IMR-90 (cell line): ENCODE results near the gene C16orf89. TPM values are rescaled to one million over a fixed set of nuclear protein-coding genes. Genes with fewer than 3 reads are reported as not detected.

Experiments used
- ATAC-seq: fragments of 200-7000 bp; cut with Tn5 transposase; 2 replicates; pipeline ENCODE4 v1.9.1; 2020; ENCODE audit warnings: low read depth, mild to moderate bottlenecking, moderate library complexity
- BruUV-seq: library from RNA; stranded (reverse); fragments of 400-500 nt; replicated peaks from 2 replicates; lab custom pipeline; 2021; lab: Mats Ljungman, UMichigan
- CTCF ChIA-PET: fragments of 300-600 bp; formaldehyde crosslinking; extraction: SDS; loops from one replicate; lab custom pipeline; 2021; ENCODE audit warnings: antibody characterized with exemption; lab: Yijun Ruan, JAX
- POLR2A ChIA-PET: fragments of 300-600 bp; sonication (Branson Sonifier 250); formaldehyde crosslinking; loops from one replicate; lab custom pipeline; 2022; ENCODE audit warnings: antibody characterized with exemption; ENCODE audit not compliant: unreplicated experiment; lab: Charles Lee
- DNase-seq: peaks from one replicate; pipeline ENCODE4 v3.0.0; 2013
- H2AFZ ChIP-seq: replicated peaks from 2 replicates; pipeline ENCODE3; 2013; ENCODE audit warnings: low read length, mild to moderate bottlenecking; ENCODE audit not compliant: poor library complexity
- H2AK5ac ChIP-seq: 2 replicates; pipeline ENCODE4 v1.6.1; 2013; ENCODE audit warnings: low read depth, low read length, inconsistent platforms
- H2AK9ac ChIP-seq: replicated peaks from 2 replicates; pipeline ENCODE3; 2013; ENCODE audit warnings: mild to moderate bottlenecking, low read depth, low read length, moderate library complexity; ENCODE audit not compliant: poor library complexity
- H2BK120ac ChIP-seq: 2 replicates; pipeline ENCODE4 v1.6.1; 2013; ENCODE audit warnings: low read depth, low read length, inconsistent platforms
- H2BK15ac ChIP-seq: 3 replicates; pipeline ENCODE4 v1.6.1; 2013; ENCODE audit warnings: low read depth, low read length, inconsistent platforms
- H2BK20ac ChIP-seq: 2 replicates; pipeline ENCODE4 v1.6.1; 2013; ENCODE audit warnings: low read depth, mild to moderate bottlenecking, inconsistent platforms, low read length, moderate library complexity
- H2BK5ac ChIP-seq: 2 replicates; pipeline ENCODE4 v1.6.1; 2013; ENCODE audit warnings: mild to moderate bottlenecking, low read depth, low read length, inconsistent platforms; ENCODE audit not compliant: poor library complexity, severe bottlenecking
- H3K14ac ChIP-seq: replicated peaks from 2 replicates; pipeline ENCODE4 v1.6.1; 2013; ENCODE audit warnings: low read depth, low read length, inconsistent platforms
- H3K18ac ChIP-seq: 2 replicates; pipeline ENCODE4 v1.6.1; 2013; ENCODE audit warnings: low read depth, low read length, control low read depth
- H3K23ac ChIP-seq: 2 replicates; pipeline ENCODE4 v1.6.1; 2013; ENCODE audit warnings: low read depth, low read length, inconsistent platforms
- H3K27ac ChIP-seq: 2 replicates; pipeline ENCODE4 v1.5.1; 2013; ENCODE audit warnings: mild to moderate bottlenecking, control low read depth, low read length; ENCODE audit not compliant: insufficient read depth
- H3K27me3 ChIP-seq: 2 replicates; pipeline ENCODE4 v1.6.1; 2013; ENCODE audit warnings: low read length; ENCODE audit not compliant: control insufficient read depth, insufficient read depth
- H3K36me3 ChIP-seq: 2 replicates; pipeline ENCODE4 v1.6.1; 2013; ENCODE audit warnings: low read length, mixed read lengths; ENCODE audit not compliant: control insufficient read depth, insufficient read depth
- H3K4ac ChIP-seq: 2 replicates; pipeline ENCODE4 v1.6.1; 2013; ENCODE audit warnings: low read depth, low read length, inconsistent platforms
- H3K4me1 ChIP-seq: 2 replicates; pipeline ENCODE4 v1.6.1; 2013; ENCODE audit warnings: low read length, mixed read lengths; ENCODE audit not compliant: control insufficient read depth, insufficient read depth
- H3K4me2 ChIP-seq: 2 replicates; pipeline ENCODE4 v1.6.1; 2013; ENCODE audit warnings: low read depth, mild to moderate bottlenecking, control low read depth, low read length, moderate library complexity
- H3K4me3 ChIP-seq: 2 replicates; pipeline ENCODE4 v1.5.1; 2013; ENCODE audit warnings: low read depth, mild to moderate bottlenecking, control low read depth, low read length, moderate library complexity; ENCODE audit not compliant: insufficient read depth
- H3K56ac ChIP-seq: 2 replicates; pipeline ENCODE4 v1.6.1; 2013; ENCODE audit warnings: low read length, inconsistent platforms; ENCODE audit not compliant: insufficient read depth; ENCODE audit errors: extremely low read depth
- H3K79me1 ChIP-seq, 2 experiments: 2 replicates each; pipeline ENCODE4 v1.6.1; 2013; ENCODE audit warnings: low read length in 2 of 2, inconsistent platforms in 1 of 2, low read depth in 1 of 2
- H3K9ac ChIP-seq: 2 replicates; pipeline ENCODE4 v1.6.1; 2013; ENCODE audit warnings: low read depth, low read length, control low read depth
- H3K9me1 ChIP-seq: 2 replicates; pipeline ENCODE4 v1.6.1; 2013; ENCODE audit warnings: low read length, inconsistent platforms; ENCODE audit not compliant: insufficient read depth
- H3K9me3 ChIP-seq: 2 replicates; pipeline ENCODE4 v1.6.1; 2013; ENCODE audit warnings: low read length; ENCODE audit not compliant: control insufficient read depth, insufficient read depth
- H4K20me1 ChIP-seq: 2 replicates; pipeline ENCODE4 v1.6.1; 2013; ENCODE audit warnings: low read length, inconsistent platforms; ENCODE audit not compliant: insufficient read depth
- H4K5ac ChIP-seq: 2 replicates; pipeline ENCODE4 v1.6.1; 2013; ENCODE audit warnings: mild to moderate bottlenecking, low read depth, low read length, control low read depth
- H4K8ac ChIP-seq, 2 experiments: 2 replicates each; pipeline ENCODE4 v1.6.1; 2013; ENCODE audit warnings: low read depth in 2 of 2, low read length in 2 of 2, control low read depth in 1 of 2, inconsistent platforms in 1 of 2
- H4K91ac ChIP-seq: 2 replicates; pipeline ENCODE4 v1.6.1; 2013; ENCODE audit warnings: low read depth, low read length, inconsistent platforms; ENCODE audit not compliant: insufficient read depth
- BHLHE40 ChIP-seq: fragments of 150-350 bp; IDR thresholded peaks from 2 replicates; pipeline ENCODE4 v1.6.1; 2016; ENCODE audit warnings: mild to moderate bottlenecking, low read depth, low read length
- CEBPB ChIP-seq: IDR thresholded peaks from 2 replicates; pipeline ENCODE4 v1.6.1; 2012; ENCODE audit warnings: low read depth, low read length, improper control_type of control experiment
- CHD1 ChIP-seq: IDR thresholded peaks from 2 replicates; pipeline ENCODE4 v1.6.1; 2012; ENCODE audit warnings: low read depth, low read length, improper control_type of control experiment
- FOS ChIP-seq: fragments of 150-350 bp; IDR thresholded peaks from 2 replicates; pipeline ENCODE4 v1.6.1; 2016; ENCODE audit warnings: low read depth, low read length
- MAZ ChIP-seq: IDR thresholded peaks from 2 replicates; pipeline ENCODE4 v1.6.1; 2012; ENCODE audit warnings: low read depth, mild to moderate bottlenecking, low read length, improper control_type of control experiment, moderate library complexity, borderline replicate concordance
- MXI1 ChIP-seq: IDR thresholded peaks from 2 replicates; pipeline ENCODE4 v1.6.1; 2012; ENCODE audit warnings: low read depth, mild to moderate bottlenecking, low read length, moderate library complexity, borderline replicate concordance
- NFE2L2 ChIP-seq: fragments of 150-350 bp; IDR thresholded peaks from 2 replicates; pipeline ENCODE4 v1.6.1; 2016; ENCODE audit warnings: low read depth, mild to moderate bottlenecking, low read length
- RAD21 ChIP-seq: IDR thresholded peaks from 2 replicates; pipeline ENCODE4 v1.6.1; 2012; ENCODE audit warnings: low read length, improper control_type of control experiment
- SMC3 ChIP-seq: fragments of 150-350 bp; IDR thresholded peaks from 2 replicates; pipeline ENCODE4 v1.6.1; 2016; ENCODE audit warnings: low read depth, mild to moderate bottlenecking, antibody characterized with exemption, low read length, moderate library complexity
- WGBS, 2 experiments: methylation state at CpG; one replicate each; pipeline versions ENCODE4 v1.1.5 to v1.1.7; 2013; ENCODE audit warnings: missing lambda C conversion rate in 2 of 2; ENCODE audit not compliant: insufficient read length in 1 of 2; ENCODE audit errors: extremely low coverage in 2 of 2; 5-methylcytosine and 5-hydroxymethylcytosine counted together
- dilution Hi-C: fragments of 300-500 bp; cut with HindIII; formaldehyde crosslinking; loops from one replicate; pipeline ENCODE4 v1.14.3; 2018; ENCODE audit warnings: low sequenced_read_pairs; ENCODE audit not compliant: unreplicated experiment
- in situ Hi-C: fragments of 300-500 bp; cut with MboI; formaldehyde crosslinking; loops from 3 replicates; pipeline ENCODE4 v1.14.3; 2019; ENCODE audit warnings: low sequenced_read_pairs, inconsistent platforms, mixed read lengths
- intact Hi-C: fragments of 100-400 bp; cut with micrococcal nuclease; formaldehyde crosslinking; loops from 2 replicates; pipeline ENCODE4 v1.10.0; 2022
- polyA plus RNA-seq, 3 experiments: library from polyadenylated mRNA; depleted of rRNA; stranded (reverse); fragments of >200 nt; gene quantifications; 2 replicates each; pipeline ENCODE4 v1.2.3, GENCODE V29; 2012; ENCODE audit warnings: low replicate concordance in 1 of 3
- total RNA-seq: library from RNA; depleted of rRNA; stranded (reverse); fragments of >200 nt; gene quantifications from 2 replicates; pipeline ENCODE4 v1.2.3, GENCODE V29; 2012
- TF ChIP-seq, protein P1 (sequence below): fragments of 150-350 bp; IDR thresholded peaks from 2 replicates; pipeline ENCODE4 v1.6.1; 2016; ENCODE audit warnings: low read depth, mild to moderate bottlenecking, low read length, moderate library complexity, borderline replicate concordance
- TF ChIP-seq, protein P2 (sequence below): conservative IDR thresholded peaks from 2 replicates; pipeline ENCODE4 v1.5.1; 2012; ENCODE audit warnings: mild to moderate bottlenecking, low read depth, low read length, improper control_type of control experiment

The C16orf89 gene
- total and polyA plus RNA-seq, 2 of the 4 experiments (the other 2 are of a cell fraction) = 0.17 to 0.18 TPM

DNA sequence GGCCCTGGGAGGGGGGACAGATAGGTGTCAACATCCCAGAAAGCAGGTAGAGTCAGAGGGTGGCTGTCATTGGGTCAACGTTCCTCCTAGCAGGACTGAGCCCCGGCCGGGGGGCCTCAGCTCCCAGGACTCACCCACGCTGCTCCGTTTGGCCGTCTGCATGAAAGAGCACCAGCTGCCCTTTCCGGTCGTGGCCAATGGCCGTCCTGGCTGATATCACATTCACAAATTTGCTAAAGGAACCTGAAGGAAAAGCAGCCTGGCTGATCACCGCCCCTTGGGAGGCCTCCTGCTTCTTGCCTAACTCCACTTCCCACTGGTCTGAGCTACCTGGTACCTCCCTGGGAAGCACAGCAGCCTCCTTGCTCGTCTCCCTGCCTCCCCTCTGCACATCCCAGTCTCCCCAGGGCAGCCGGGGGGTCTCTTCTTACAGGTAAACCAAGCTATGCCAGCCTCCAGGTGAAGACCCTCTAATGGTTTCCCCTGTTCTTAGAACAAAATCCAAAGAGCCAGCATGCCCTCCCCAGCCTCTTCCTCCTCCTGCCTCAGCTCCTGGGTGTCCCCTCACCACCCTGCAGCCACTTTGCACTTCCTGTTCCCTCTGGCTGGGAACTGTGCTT lies 35.4 kb downstream of the C16orf89 start:
- H3K9me3 ChIP-seq = no peaks in the 10 kb centered on the region
- DNase-seq = no peak
- in situ Hi-C loops (no loop called here), intact Hi-C loops (loop anchor here (5.0 kb wide), 1 partner anchor 183 kb away; the partner anchor contains the start of genes GLYR1 and UBN1), dilution Hi-C loops (no loop called here)
- no peak for ATAC-seq
- H4K5ac ChIP-seq = no peak overlapping the region
- H3K18ac ChIP-seq = no peak overlapping the region
- no peak overlapping the region for H4K91ac ChIP-seq
- H3K79me1 ChIP-seq = peaks cover 3 to 13% of the 10 kb centered on the region in 2 experiments; a peak in 2 of 4 replicates
- no peak overlapping the region for H3K4ac ChIP-seq
- no peak overlapping the region for H2BK5ac ChIP-seq
- no peaks in the 10 kb centered on the region for H4K20me1 ChIP-seq
- peaks cover 3% of the 10 kb centered on the region; the same call in 1 of the 2 replicates for H3K4me1 ChIP-seq
- no peak overlapping the region for H2AFZ ChIP-seq
- no peak overlapping the region for H2AK5ac ChIP-seq
- ChIA-PET POLR2A (no interaction called here), CTCF (no interaction called here)
- H3K23ac ChIP-seq = no peak overlapping the region
- no peak overlapping the region for H3K4me2 ChIP-seq
- no peak overlapping the region for H2AK9ac ChIP-seq
- no peak overlapping the region for H2BK20ac ChIP-seq
- H3K4me3 ChIP-seq = no peak overlapping the region
- no peak overlapping the region for H4K8ac ChIP-seq
- peaks cover 8% of the 10 kb centered on the region for H3K9me1 ChIP-seq
- H2BK15ac ChIP-seq = no peak overlapping the region
- no TSS peak for BruUV-seq
- WGBS, 2 experiments = 81% methylated on average over 9 of the region's 12 CpGs; no CpG with 5 or more reads in 1 of the 2 experiments
- no peak overlapping the region for H3K27ac ChIP-seq
- H3K14ac ChIP-seq = no peak overlapping the region
- no peaks in the 10 kb centered on the region for H3K27me3 ChIP-seq
- 0 out of 2 replicates have a peak, but pooled peaks cover 1% of the 10 kb centered on the region for H3K36me3 ChIP-seq
- no peak overlapping the region for H3K9ac ChIP-seq
- no peak overlapping the region for H3K56ac ChIP-seq
- TF ChIP-seq SMC3 = no peak
- TF ChIP-seq RAD21 = no peak
- no peak for TF ChIP-seq CEBPB
- TF ChIP-seq MAZ = no peak
- TF ChIP-seq MXI1 = no peak
- TF ChIP-seq, protein P1, sequence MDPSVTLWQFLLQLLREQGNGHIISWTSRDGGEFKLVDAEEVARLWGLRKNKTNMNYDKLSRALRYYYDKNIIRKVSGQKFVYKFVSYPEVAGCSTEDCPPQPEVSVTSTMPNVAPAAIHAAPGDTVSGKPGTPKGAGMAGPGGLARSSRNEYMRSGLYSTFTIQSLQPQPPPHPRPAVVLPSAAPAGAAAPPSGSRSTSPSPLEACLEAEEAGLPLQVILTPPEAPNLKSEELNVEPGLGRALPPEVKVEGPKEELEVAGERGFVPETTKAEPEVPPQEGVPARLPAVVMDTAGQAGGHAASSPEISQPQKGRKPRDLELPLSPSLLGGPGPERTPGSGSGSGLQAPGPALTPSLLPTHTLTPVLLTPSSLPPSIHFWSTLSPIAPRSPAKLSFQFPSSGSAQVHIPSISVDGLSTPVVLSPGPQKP = no peak
- no peak for TF ChIP-seq BHLHE40
- no peak for TF ChIP-seq FOS
- no peak for TF ChIP-seq NFE2L2
- TF ChIP-seq, protein P2, sequence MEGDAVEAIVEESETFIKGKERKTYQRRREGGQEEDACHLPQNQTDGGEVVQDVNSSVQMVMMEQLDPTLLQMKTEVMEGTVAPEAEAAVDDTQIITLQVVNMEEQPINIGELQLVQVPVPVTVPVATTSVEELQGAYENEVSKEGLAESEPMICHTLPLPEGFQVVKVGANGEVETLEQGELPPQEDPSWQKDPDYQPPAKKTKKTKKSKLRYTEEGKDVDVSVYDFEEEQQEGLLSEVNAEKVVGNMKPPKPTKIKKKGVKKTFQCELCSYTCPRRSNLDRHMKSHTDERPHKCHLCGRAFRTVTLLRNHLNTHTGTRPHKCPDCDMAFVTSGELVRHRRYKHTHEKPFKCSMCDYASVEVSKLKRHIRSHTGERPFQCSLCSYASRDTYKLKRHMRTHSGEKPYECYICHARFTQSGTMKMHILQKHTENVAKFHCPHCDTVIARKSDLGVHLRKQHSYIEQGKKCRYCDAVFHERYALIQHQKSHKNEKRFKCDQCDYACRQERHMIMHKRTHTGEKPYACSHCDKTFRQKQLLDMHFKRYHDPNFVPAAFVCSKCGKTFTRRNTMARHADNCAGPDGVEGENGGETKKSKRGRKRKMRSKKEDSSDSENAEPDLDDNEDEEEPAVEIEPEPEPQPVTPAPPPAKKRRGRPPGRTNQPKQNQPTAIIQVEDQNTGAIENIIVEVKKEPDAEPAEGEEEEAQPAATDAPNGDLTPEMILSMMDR = no peak
- TF ChIP-seq CHD1 = no peak
- no peak overlapping the region for H2BK120ac ChIP-seq
